ENCODE data around the gene XAB2.

XAB2 gene

DNA sequence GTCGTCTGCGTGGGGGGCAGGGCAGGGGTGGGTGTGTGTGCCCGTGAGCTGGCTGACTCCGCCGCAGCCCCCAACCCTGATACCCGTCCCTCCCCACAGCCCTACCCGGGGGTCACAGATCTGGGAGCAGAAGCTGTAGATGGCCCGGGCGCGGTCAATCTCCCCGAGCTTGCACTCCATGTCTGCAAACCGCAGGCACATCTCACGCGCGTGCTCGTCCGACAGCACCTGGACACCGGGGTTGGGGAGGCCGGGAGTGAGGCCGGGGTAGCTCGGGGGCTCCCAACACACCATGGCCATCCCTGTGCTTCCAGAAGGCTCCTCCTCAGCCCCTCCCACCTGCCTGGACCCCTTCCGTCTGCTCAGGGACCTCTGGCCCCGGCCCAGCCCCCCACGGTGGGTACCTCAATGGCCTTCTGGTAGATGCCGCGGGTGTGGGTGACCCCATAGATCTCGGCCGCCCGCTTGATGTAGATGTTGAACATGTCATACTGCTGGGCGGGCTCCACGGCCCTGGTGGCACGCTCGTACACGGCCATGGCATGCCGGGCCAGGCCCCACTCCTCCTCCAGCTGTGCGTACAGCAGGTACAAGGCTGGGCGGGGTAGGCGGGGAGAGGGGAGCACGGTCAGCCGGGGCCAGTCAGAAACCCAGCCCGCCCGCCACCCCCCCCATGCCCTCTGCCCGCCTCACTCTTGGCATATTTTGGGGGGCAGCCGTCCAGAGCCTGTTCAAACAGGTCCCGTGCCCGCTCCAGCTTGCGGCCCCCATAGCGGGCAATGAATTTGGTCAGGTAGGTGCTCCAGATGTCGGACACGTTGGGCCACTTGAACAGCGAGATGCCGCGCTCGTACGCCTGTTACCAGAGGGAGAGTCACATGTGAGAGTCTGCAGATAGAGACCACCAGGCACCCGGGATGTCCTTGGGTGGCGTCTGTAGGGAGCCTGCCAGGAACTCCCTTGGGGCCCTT lies 8.6 kb downstream of the XAB2 start:
- no peak overlapping the region for H3K27ac ChIP-seq (ENCODE audit: insufficient read depth, low read depth, low read length, poor library complexity, severe bottlenecking)
- no peaks in the 10 kb centered on the region for H3K4me1 ChIP-seq (ENCODE audit: control insufficient read depth, insufficient read depth, low read length)
- no peaks in the 10 kb centered on the region for H3K9me3 ChIP-seq (ENCODE audit: control insufficient read depth, low read length)
- whole genome bisulfite sequencing, 2 experiments, result 94 to 96% methylated on average over 57 of the region's 57 CpGs
- no peak overlapping the region for H3K4me3 ChIP-seq (ENCODE audit: insufficient read depth, low read depth, low read length)
- H3K27me3 ChIP-seq (ENCODE audit: control insufficient read depth, insufficient read depth, low read length, poor library complexity, severe bottlenecking), result no peaks in the 10 kb centered on the region
- H3K36me3 ChIP-seq (ENCODE audit: control insufficient read depth, insufficient read depth, low read length), result peaks cover 28% of the 10 kb centered on the region

DNA sequence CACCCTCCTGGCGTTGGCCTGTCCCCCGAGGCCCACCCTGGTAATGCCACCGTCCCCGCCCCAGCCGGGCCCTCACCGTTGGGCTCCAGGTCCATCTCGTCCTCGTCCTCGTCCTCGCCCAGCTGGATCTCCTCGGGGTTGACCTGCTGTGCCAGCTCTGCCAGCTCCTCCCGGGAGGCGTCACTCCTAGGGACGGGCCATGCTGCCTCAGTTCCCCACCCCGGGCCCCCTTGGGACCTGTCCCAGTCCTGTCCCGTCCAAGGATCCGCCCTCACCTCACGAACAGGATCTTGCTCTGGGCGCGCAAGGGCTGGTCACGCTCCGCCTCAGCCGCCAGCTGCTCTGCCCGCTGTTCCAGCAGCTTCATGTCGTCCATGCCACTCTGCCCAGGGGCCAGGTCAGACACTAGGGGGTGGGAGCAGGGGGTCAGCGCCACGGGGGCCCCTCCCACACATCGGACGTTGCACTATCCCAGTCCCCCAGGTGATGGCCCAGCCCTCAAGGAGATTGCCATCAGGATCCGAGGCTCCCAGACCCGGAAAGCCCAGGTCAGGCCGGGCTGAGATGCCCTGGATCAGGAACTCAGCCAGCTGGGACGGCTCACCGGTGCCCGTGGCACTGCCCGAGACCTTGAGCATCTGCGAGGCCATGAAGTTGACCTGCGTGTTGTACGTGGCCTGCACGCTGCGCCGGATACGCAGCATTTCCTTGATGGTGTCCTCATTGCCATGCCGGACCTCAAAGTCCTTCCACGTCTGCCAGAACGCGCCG lies 9.5 kb downstream of the XAB2 start:
- H3K36me3 ChIP-seq (ENCODE audit: control insufficient read depth, insufficient read depth, low read length), result peaks cover 26% of the 10 kb centered on the region
- H3K4me3 ChIP-seq (ENCODE audit: insufficient read depth, low read depth, low read length), result no peak overlapping the region
- no peaks in the 10 kb centered on the region for H3K4me1 ChIP-seq (ENCODE audit: control insufficient read depth, insufficient read depth, low read length)
- H3K27ac ChIP-seq (ENCODE audit: insufficient read depth, low read depth, low read length, poor library complexity, severe bottlenecking), result no peak overlapping the region
- H3K27me3 ChIP-seq (ENCODE audit: control insufficient read depth, insufficient read depth, low read length, poor library complexity, severe bottlenecking), result no peaks in the 10 kb centered on the region
- 96% methylated on average over 48 of the region's 48 CpGs for WGBS, 2 experiments
- H3K9me3 ChIP-seq (ENCODE audit: control insufficient read depth, low read length), result no peaks in the 10 kb centered on the region

DNA sequence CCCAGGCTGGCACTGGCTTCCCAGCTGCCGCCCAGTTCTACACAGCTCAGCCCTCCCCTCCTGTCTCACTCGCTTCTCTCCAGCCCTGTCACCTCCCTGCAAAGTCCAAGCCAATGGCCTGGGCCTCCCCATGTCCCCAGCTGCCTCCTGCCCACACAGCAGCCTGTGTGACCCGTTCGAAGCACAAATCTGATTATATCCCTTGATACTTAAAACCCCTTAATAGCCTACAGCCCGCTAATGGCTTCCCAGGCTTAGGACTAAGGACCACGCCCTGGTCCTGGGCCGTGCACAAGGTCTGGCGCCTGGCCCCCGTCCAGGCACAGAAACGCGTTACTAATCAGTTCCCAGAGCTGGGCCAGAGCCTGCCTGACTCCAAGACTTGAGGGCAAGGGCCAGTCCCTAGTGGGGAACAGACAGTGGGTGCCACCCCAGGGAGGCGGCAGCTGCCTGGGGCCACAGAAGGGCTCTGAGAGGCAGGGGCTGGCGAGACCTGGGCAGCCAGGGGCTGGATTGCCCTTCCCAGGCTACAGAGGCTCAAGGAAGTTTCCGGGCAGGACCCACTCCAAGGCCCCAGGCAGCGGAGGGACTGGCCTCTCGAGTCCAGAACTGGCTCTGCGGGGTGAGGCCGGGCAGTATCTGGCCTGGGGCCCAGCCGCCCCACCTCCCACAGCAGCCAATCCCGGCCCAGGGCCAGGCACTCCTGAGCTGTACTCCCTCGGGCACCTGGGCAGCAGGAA lies 10.4 kb downstream of the XAB2 start:
- no peak overlapping the region for H3K4me3 ChIP-seq (ENCODE audit: insufficient read depth, low read depth, low read length)
- H3K36me3 ChIP-seq (ENCODE audit: control insufficient read depth, insufficient read depth, low read length), result peaks cover 26% of the 10 kb centered on the region
- no peak overlapping the region for H3K27ac ChIP-seq (ENCODE audit: insufficient read depth, low read depth, low read length, poor library complexity, severe bottlenecking)
- H3K27me3 ChIP-seq (ENCODE audit: control insufficient read depth, insufficient read depth, low read length, poor library complexity, severe bottlenecking), result no peaks in the 10 kb centered on the region
- 94% methylated on average over 21 of the region's 21 CpGs for WGBS, 2 experiments
- H3K9me3 ChIP-seq (ENCODE audit: control insufficient read depth, low read length), result no peaks in the 10 kb centered on the region
- H3K4me1 ChIP-seq (ENCODE audit: control insufficient read depth, insufficient read depth, low read length), result no peaks in the 10 kb centered on the region

DNA sequence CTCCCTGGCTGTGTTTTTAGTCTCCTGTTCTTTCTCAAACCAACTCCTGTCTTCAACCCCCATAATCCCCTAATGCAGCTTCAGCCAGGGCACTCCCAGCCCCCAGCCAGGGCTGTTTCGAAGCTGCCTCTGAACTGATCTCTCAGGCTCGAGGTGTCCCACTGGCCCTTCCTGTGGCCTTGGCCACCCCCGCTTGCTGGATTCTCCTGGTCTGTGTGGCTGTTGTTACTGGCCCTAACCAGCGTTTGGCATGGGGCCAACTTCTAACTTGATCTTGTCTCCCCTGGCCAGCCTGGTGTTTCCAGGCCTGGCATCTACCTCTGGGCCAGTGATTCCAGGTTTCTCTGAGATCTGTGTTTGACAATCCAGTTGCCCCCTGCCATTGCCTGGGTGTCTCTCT lies 11.0 kb downstream of the XAB2 start:
- no peak overlapping the region for H3K4me3 ChIP-seq (ENCODE audit: insufficient read depth, low read depth, low read length)
- H3K4me1 ChIP-seq (ENCODE audit: control insufficient read depth, insufficient read depth, low read length), result no peaks in the 10 kb centered on the region
- no peaks in the 10 kb centered on the region for H3K27me3 ChIP-seq (ENCODE audit: control insufficient read depth, insufficient read depth, low read length, poor library complexity, severe bottlenecking)
- 94 to 96% methylated on average over 4 of the region's 4 CpGs for WGBS, 2 experiments
- H3K36me3 ChIP-seq (ENCODE audit: control insufficient read depth, insufficient read depth, low read length), result peaks cover 21% of the 10 kb centered on the region
- no peak overlapping the region for H3K27ac ChIP-seq (ENCODE audit: insufficient read depth, low read depth, low read length, poor library complexity, severe bottlenecking)
- H3K9me3 ChIP-seq (ENCODE audit: control insufficient read depth, low read length), result no peaks in the 10 kb centered on the region

DNA sequence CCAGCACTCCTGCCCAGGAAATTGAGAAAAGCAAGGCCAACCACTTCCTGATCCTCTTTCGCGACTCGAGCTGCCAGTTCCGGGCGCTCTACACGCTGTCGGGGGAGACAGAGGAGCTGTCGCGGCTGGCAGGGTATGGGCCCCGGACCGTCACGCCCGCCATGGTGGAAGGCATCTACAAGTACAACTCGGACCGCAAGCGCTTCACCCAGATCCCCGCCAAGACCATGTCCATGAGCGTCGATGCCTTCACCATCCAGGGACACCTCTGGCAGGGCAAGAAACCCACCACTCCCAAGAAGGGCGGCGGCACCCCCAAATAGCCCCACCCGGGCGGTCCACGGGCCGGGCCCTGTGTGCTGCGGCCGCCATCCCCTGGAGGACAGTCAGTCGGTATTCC lies 11.6 kb downstream of the XAB2 start:
- H3K4me1 ChIP-seq (ENCODE audit: control insufficient read depth, insufficient read depth, low read length), result no peaks in the 10 kb centered on the region
- H3K36me3 ChIP-seq (ENCODE audit: control insufficient read depth, insufficient read depth, low read length), result peaks cover 15% of the 10 kb centered on the region
- no peak overlapping the region for H3K4me3 ChIP-seq (ENCODE audit: insufficient read depth, low read depth, low read length)
- 96% methylated on average over 28 of the region's 28 CpGs for WGBS, 2 experiments
- no peak overlapping the region for H3K27ac ChIP-seq (ENCODE audit: insufficient read depth, low read depth, low read length, poor library complexity, severe bottlenecking)
- H3K27me3 ChIP-seq (ENCODE audit: control insufficient read depth, insufficient read depth, low read length, poor library complexity, severe bottlenecking), result no peaks in the 10 kb centered on the region
- H3K9me3 ChIP-seq (ENCODE audit: control insufficient read depth, low read length), result no peaks in the 10 kb centered on the region

DNA sequence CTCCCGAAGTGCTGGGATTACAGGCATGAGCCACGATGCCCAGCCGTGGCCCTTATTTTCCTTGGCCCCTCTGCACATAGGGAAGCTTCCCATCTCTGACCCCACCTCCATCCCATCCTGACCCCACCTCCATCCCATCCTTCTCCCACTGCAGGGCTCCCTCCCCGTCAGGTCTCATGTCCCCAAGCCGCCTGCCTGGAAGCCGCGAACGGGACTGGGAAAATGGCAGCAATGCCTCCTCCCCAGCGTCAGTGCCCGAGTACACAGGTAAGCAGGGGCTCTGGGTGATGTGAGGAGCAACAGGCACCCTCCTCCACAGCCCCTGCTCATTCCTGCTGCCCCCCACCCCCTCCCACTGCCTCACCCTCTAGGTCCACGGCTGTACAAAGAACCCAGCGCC lies 12.2 kb downstream of the XAB2 start:
- H3K27me3 ChIP-seq (ENCODE audit: control insufficient read depth, insufficient read depth, low read length, poor library complexity, severe bottlenecking), result no peaks in the 10 kb centered on the region

DNA sequence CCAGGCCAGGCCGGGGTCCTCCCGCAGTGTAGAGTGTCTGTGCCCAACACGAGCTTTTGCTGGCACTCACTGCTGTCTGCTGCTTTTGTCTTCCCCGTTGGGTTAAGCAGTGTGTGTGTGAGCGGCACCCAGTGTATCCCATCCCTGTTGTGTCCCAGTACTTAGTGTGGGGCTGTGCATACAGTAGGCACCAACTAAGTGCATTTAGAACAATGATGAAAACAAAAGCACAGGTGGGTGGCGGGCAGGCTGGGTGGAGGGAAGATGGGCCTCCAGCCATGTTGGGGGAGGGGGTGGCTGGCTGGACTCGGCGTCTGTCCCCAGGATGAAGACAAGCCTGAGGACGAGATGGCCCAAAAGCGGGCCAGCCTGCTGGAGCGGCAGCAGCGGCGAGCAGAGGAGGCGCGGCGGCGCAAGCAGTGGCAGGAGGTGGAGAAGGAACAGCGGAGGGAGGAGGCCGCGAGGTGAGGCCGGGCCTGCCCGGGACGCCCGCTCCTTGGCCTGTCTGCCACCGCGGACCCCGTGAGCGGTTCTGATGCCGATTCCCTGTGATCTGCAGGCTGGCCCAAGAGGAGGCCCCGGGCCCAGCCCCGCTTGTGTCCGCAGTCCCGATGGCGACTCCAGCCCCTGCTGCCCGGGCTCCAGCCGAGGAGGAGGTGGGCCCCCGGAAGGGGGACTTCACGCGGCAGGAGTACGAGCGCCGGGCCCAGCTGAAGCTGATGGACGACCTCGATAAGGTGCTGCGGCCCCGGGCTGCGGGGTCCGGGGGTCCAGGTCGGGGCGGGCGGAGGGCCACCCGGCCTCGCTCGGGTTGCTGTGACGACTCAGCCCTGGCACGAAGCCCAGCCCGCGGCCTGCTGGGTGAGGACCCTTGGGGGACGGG lies 14.2 kb downstream of the XAB2 start:
- Histone ChIP-seq H3K9me3 (ENCODE audit: control insufficient read depth, low read length) (no peaks in the 10 kb centered on the region), H3K27ac (ENCODE audit: insufficient read depth, low read depth, low read length, poor library complexity, severe bottlenecking) (no peak overlapping the region), H3K27me3 (ENCODE audit: control insufficient read depth, insufficient read depth, low read length, poor library complexity, severe bottlenecking) (no peaks in the 10 kb centered on the region), H3K4me1 (ENCODE audit: control insufficient read depth, insufficient read depth, low read length) (no peaks in the 10 kb centered on the region), H3K36me3 (ENCODE audit: control insufficient read depth, insufficient read depth, low read length) (no peaks in the 10 kb centered on the region), H3K4me3 (ENCODE audit: insufficient read depth, low read depth, low read length) (no peak overlapping the region)
- WGBS, 2 experiments, result 95% methylated on average over 59 of the region's 59 CpGs

More for the DNA sequence above, 12.2 kb downstream of the XAB2 start:
- 89 to 96% methylated on average over 12 of the region's 12 CpGs for WGBS, 2 experiments
- Histone ChIP-seq H3K36me3 (ENCODE audit: control insufficient read depth, insufficient read depth, low read length) (peaks cover 12% of the 10 kb centered on the region), H3K4me1 (ENCODE audit: control insufficient read depth, insufficient read depth, low read length) (no peaks in the 10 kb centered on the region), H3K9me3 (ENCODE audit: control insufficient read depth, low read length) (no peaks in the 10 kb centered on the region), H3K4me3 (ENCODE audit: insufficient read depth, low read depth, low read length) (no peak overlapping the region), H3K27ac (ENCODE audit: insufficient read depth, low read depth, low read length, poor library complexity, severe bottlenecking) (no peak overlapping the region)

DNA sequence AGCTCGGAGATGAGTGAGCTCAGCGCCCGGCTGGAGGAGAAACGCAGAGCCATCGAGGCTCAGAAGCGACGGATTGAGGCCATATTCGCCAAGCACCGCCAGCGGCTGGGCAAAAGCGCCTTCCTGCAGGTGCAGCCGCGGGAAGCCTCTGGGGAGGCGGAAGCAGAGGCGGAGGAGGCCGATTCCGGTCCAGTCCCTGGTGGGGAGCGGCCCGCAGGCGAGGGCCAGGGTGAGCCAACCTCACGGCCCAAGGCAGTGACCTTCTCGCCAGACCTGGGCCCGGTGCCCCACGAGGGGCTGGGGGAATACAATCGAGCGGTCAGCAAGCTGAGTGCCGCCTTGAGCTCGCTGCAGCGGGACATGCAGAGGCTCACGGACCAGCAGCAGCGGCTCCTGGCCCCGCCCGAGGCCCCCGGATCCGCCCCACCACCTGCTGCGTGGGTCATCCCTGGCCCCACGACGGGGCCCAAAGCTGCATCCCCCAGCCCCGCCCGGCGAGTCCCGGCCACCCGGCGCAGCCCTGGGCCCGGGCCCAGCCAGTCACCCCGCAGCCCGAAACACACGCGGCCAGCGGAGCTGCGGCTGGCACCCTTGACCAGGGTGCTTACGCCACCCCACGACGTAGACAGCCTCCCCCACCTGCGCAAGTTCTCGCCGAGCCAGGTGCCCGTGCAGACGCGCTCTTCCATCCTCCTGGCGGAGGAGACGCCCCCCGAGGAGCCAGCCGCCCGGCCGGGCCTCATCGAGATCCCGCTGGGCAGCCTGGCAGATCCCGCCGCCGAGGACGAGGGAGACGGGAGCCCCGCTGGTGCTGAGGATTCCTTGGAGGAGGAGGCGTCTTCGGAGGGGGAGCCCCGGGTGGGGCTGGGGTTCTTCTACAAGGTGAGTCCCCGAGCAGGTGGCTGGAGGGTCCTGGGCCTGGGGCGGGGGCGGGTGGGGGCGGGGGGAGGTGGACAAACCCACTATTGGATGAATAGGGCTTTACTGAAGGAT lies 16.8 kb downstream of the XAB2 start:
- no peaks in the 10 kb centered on the region for H3K4me1 ChIP-seq (ENCODE audit: control insufficient read depth, insufficient read depth, low read length)
- WGBS, 2 experiments, result 94 to 96% methylated on average over 77 of the region's 81 CpGs
- no peak overlapping the region for H3K27ac ChIP-seq (ENCODE audit: insufficient read depth, low read depth, low read length, poor library complexity, severe bottlenecking)
- no peak overlapping the region for H3K4me3 ChIP-seq (ENCODE audit: insufficient read depth, low read depth, low read length)
- no peaks in the 10 kb centered on the region for H3K9me3 ChIP-seq (ENCODE audit: control insufficient read depth, low read length)
- no peaks in the 10 kb centered on the region for H3K36me3 ChIP-seq (ENCODE audit: control insufficient read depth, insufficient read depth, low read length)
- no peaks in the 10 kb centered on the region for H3K27me3 ChIP-seq (ENCODE audit: control insufficient read depth, insufficient read depth, low read length, poor library complexity, severe bottlenecking)
